Mesenchymal stem cell (in vitro differentiated cells and primary cell): Measurements from ENCODE around the gene PSMF1.

Experiments
- DNase-seq: peaks from one replicate; pipeline ENCODE4 v3.0.0-alpha.2; 2013
- H2AFZ ChIP-seq: one replicate; pipeline ENCODE4 v1.6.1; 2013; ENCODE audit warnings: low read depth, mild to moderate bottlenecking, control low read depth, inconsistent platforms, low read length, moderate library complexity
- H2AK5ac ChIP-seq: 2 replicates; pipeline ENCODE4 v1.6.1; 2013; ENCODE audit warnings: low read length, moderate library complexity, mild to moderate bottlenecking, inconsistent platforms; ENCODE audit not compliant: severe bottlenecking
- H2BK120ac ChIP-seq: one replicate; pipeline ENCODE4 v1.6.1; 2013; ENCODE audit warnings: low read depth, mild to moderate bottlenecking, inconsistent platforms, low read length, moderate library complexity
- H2BK12ac ChIP-seq, 2 experiments: one replicate each; pipeline ENCODE4 v1.6.1; 2013; ENCODE audit warnings: inconsistent platforms in 2 of 2, low read length in 2 of 2, mild to moderate bottlenecking in 2 of 2, moderate library complexity in 2 of 2, control low read depth in 1 of 2
- H2BK15ac ChIP-seq: one replicate; pipeline ENCODE4 v1.6.1; 2013; ENCODE audit warnings: mild to moderate bottlenecking, low read depth, inconsistent platforms; ENCODE audit not compliant: poor library complexity, severe bottlenecking
- H2BK5ac ChIP-seq: 2 replicates; pipeline ENCODE4 v1.6.1; 2013; ENCODE audit warnings: low read depth, mild to moderate bottlenecking, low read length, control low read depth, inconsistent platforms; ENCODE audit not compliant: poor library complexity, severe bottlenecking
- H3K14ac ChIP-seq, 2 experiments: one replicate each; pipeline ENCODE4 v1.6.1; 2013; ENCODE audit warnings: inconsistent platforms in 2 of 2, low read length in 2 of 2, control low read depth in 1 of 2, mild to moderate bottlenecking in 1 of 2, moderate library complexity in 1 of 2
- H3K18ac ChIP-seq, 2 experiments: one replicate each; pipeline ENCODE4 v1.6.1; 2013; ENCODE audit warnings: inconsistent platforms in 2 of 2, low read length in 2 of 2, control low read depth in 1 of 2, low read depth in 1 of 2, mild to moderate bottlenecking in 1 of 2
- H3K23ac ChIP-seq, 2 experiments: one replicate each; pipeline ENCODE4 v1.6.1; 2013; ENCODE audit warnings: inconsistent platforms in 2 of 2, low read length in 2 of 2, mild to moderate bottlenecking in 2 of 2, moderate library complexity in 2 of 2, control low read depth in 1 of 2
- H3K27ac ChIP-seq: 2 replicates; pipeline ENCODE4 v1.5.1; 2013; ENCODE audit warnings: mild to moderate bottlenecking, moderate library complexity, low read length, control low read depth, inconsistent platforms; ENCODE audit not compliant: poor library complexity, severe bottlenecking
- H3K27me3 ChIP-seq, 2 experiments: 2 replicates each; pipeline versions ENCODE4 v1.6.1 to v1.7.0; 2013; ENCODE audit warnings: low read length in 2 of 2, mild to moderate bottlenecking in 2 of 2, moderate library complexity in 2 of 2, control low read depth in 1 of 2, inconsistent platforms in 1 of 2; ENCODE audit not compliant: control insufficient read depth in 1 of 2, insufficient read depth in 1 of 2
- H3K36me3 ChIP-seq, 2 experiments: 2 replicates each; pipeline versions ENCODE4 v1.6.1 to v1.7.0; 2013; ENCODE audit warnings: low read length in 2 of 2, control low read depth in 1 of 2, inconsistent platforms in 1 of 2, low read depth in 1 of 2, mild to moderate bottlenecking in 1 of 2; ENCODE audit not compliant: insufficient read depth in 2 of 2, control insufficient read depth in 1 of 2
- H3K4ac ChIP-seq, 2 experiments: one replicate each; pipeline ENCODE4 v1.6.1; 2013; ENCODE audit warnings: inconsistent platforms in 2 of 2, low read length in 2 of 2, mild to moderate bottlenecking in 2 of 2, moderate library complexity in 2 of 2, control low read depth in 1 of 2, low read depth in 1 of 2
- H3K4me1 ChIP-seq: 2 replicates; pipeline ENCODE4 v1.6.1; 2013; ENCODE audit warnings: low read depth, low read length, control low read depth; ENCODE audit not compliant: control insufficient read depth, insufficient read depth
- H3K4me2 ChIP-seq: 2 replicates; pipeline ENCODE4 v1.6.1; 2013; ENCODE audit warnings: low read length, mild to moderate bottlenecking, inconsistent platforms; ENCODE audit not compliant: poor library complexity, severe bottlenecking
- H3K4me3 ChIP-seq, 2 experiments: 2 replicates each; pipeline versions ENCODE4 v1.5.1 to v1.7.0; 2013; ENCODE audit warnings: low read length in 2 of 2, mild to moderate bottlenecking in 2 of 2, control low read depth in 1 of 2, low read depth in 1 of 2; ENCODE audit not compliant: insufficient read depth in 1 of 2
- H3K79me1 ChIP-seq: replicated peaks from 2 replicates; pipeline ENCODE4 v1.6.1; 2013; ENCODE audit warnings: mild to moderate bottlenecking, control low read depth, low read length, inconsistent platforms; ENCODE audit not compliant: poor library complexity, severe bottlenecking
- H3K9ac ChIP-seq: 2 replicates; pipeline ENCODE4 v1.7.0; 2013; ENCODE audit warnings: mild to moderate bottlenecking, low read length, moderate library complexity
- H3K9me3 ChIP-seq: 2 replicates; pipeline ENCODE4 v1.7.0; 2013; ENCODE audit warnings: mild to moderate bottlenecking, low read length; ENCODE audit not compliant: control insufficient read depth
- H4K8ac ChIP-seq: one replicate; pipeline ENCODE4 v1.6.1; 2013; ENCODE audit warnings: inconsistent platforms, mild to moderate bottlenecking, low read length, moderate library complexity
- H4K91ac ChIP-seq: one replicate; pipeline ENCODE4 v1.6.1; 2013; ENCODE audit warnings: mild to moderate bottlenecking, low read length, inconsistent platforms
- WGBS: methylation state at CpG from one replicate; pipeline ENCODE4 v1.1.7; 2013; ENCODE audit warnings: mixed read lengths; 5-methylcytosine and 5-hydroxymethylcytosine counted together

The PSMF1 gene

DNA sequence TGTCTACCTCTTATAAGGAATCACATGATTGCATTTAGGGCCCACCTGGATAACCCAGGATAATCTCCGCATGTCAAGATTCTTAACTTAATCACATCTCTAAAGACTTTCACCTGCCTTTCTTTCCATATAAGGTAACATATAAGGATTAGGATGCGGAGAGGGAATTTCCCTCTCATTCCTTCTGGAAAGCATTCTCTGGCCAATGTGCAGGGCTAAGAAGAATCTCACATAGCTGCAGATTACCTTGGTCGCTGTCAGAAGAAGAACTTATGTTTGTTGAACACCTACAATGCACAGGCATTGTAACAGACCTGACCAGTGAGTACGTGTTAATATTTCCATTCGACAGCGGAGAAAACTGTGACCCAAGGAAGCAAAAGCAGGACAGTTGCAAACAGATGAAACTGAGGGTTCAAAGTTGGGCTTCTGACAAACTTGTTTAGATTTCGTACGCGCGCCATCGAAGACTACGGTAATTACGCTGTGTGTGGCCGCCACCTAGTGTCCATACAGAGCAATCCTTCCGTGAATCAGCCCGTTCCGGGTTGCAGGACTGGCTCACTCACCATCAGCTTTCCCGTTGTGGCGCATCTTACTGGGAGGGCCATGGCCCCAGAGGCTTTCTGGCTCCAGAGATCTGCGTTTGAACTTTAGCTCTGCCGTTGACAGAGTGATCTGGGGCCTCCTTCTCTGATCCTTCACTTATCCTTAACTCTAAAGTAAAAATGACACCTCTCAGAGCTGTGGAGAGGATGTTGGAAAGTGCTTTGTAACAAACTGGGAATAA is 94.4 kb downstream of the PSMF1 start:
- DNase-seq: peak; percentile 81
- no peak overlapping the region for H4K91ac ChIP-seq
- no peaks in the 10 kb centered on the region for H3K36me3 ChIP-seq
- H2BK15ac ChIP-seq: no peak overlapping the region
- no peak overlapping the region for H2AK5ac ChIP-seq
- H2AFZ ChIP-seq: no peak overlapping the region
- no peak overlapping the region for H2BK120ac ChIP-seq
- H3K4me2 ChIP-seq: no peak overlapping the region
- peak overlapping the region; percentile 25 for H3K9ac ChIP-seq
- H3K18ac ChIP-seq: no peak overlapping the region
- no peak overlapping the region for H3K23ac ChIP-seq
- H3K27ac ChIP-seq: no peak overlapping the region
- no peak overlapping the region for H3K4ac ChIP-seq
- H3K27me3 ChIP-seq: peaks cover 19 to 45% of the 10 kb centered on the region in 2 experiments
- peak overlapping the region; percentile 29 for H4K8ac ChIP-seq
- H3K4me1 ChIP-seq: no peaks in the 10 kb centered on the region
- no peaks in the 10 kb centered on the region for H3K79me1 ChIP-seq
- no peak overlapping the region for H2BK5ac ChIP-seq
- H3K14ac ChIP-seq: no peak overlapping the region
- WGBS: 15% methylated on average over 20 of the region's 21 CpGs
- H3K9me3 ChIP-seq: no peaks in the 10 kb centered on the region
- no peak overlapping the region for H2BK12ac ChIP-seq
- no peak overlapping the region for H3K4me3 ChIP-seq

DNA sequence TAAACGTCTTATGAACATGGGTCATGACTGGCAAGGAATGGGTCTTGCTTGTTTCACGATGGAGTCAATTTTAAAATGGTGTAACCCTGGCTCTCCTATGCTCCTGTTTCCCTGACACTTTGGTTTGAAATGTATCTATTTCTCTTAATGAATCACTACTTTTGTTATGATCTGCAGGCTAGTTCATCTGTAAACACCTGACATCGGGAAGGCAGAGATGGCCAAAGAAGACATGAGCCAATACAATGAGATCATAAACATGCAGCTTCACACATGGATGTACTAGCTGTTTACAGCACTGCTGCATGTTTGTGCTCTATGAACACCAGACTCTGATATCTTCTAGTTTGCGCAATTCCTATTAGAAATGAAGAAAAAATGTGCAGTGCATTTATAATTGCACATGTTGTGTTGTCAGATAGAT is 96.4 kb downstream of the PSMF1 start:
- Histone ChIP-seq H3K9ac (no peak overlapping the region), H3K79me1 (no peaks in the 10 kb centered on the region), H3K23ac (no peak overlapping the region), H2BK5ac (no peak overlapping the region), H3K4me3 (no peak overlapping the region), H3K4ac (no peak overlapping the region), H3K18ac (no peak overlapping the region), H3K14ac (no peak overlapping the region), H3K27me3 (peaks cover 3 to 25% of the 10 kb centered on the region in 2 experiments), H2AFZ (no peak overlapping the region), H2BK120ac (no peak overlapping the region), H3K4me1 (no peaks in the 10 kb centered on the region), H3K36me3 (no peaks in the 10 kb centered on the region), H2BK15ac (no peak overlapping the region), H3K27ac (no peak overlapping the region), H2BK12ac (no peak overlapping the region), H3K9me3 (no peaks in the 10 kb centered on the region), H3K4me2 (no peak overlapping the region), H4K8ac (no peak overlapping the region), H4K91ac (no peak overlapping the region), H2AK5ac (no peak overlapping the region)
- WGBS: 66% methylated on average over 4 of the region's 4 CpGs
- peak; percentile 21 for DNase-seq

DNA sequence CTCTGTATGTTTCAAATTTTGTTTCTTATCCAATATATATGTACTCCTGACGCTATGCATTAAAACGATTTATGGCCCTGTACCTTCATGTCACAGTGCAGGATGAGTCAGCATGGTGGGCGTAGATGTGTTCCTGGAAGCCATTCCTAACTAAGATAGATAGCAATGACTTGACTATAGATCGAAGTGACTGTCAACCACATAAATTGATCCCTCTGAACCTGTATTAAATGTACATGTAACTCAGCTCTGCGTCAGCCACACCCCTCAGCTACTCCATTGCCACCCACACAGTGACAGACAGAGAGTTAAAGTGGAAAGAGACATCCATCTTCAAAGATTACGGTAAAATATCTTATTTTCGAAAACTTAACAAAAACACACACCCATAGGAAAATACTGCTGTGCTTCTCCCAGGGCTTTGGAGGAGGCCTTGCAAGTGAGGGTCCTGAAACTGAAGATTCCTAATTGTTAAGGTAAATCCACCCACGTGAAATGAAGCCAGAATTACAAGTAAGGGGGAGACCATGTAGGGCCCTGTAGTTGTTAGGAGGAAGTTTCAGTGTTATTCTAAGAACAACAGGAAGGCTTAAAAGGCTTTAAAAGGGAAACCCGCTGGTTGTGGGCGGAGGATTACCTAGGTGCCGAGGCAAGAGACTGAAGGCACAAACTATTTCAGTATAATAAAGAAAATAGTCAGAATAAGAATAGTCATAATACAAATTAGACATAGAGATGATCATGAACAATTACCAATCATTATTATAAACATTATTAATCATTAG is 97.2 kb downstream of the PSMF1 start:
- H3K36me3 ChIP-seq: no peaks in the 10 kb centered on the region
- peaks cover 0 to 24% of the 10 kb centered on the region in 2 experiments for H3K27me3 ChIP-seq
- no peak overlapping the region for H3K4me2 ChIP-seq
- H3K4ac ChIP-seq: no peak overlapping the region
- no peak overlapping the region for H3K9ac ChIP-seq
- no peak for DNase-seq
- no peak overlapping the region for H2BK15ac ChIP-seq
- H2BK120ac ChIP-seq: no peak overlapping the region
- no peak overlapping the region for H4K8ac ChIP-seq
- no peaks in the 10 kb centered on the region for H3K9me3 ChIP-seq
- H3K18ac ChIP-seq: no peak overlapping the region
- H2AK5ac ChIP-seq: no peak overlapping the region
- no peak overlapping the region for H2BK12ac ChIP-seq
- 70% methylated on average over 6 of the region's 11 CpGs for WGBS
- no peak overlapping the region for H2AFZ ChIP-seq
- no peak overlapping the region for H3K4me3 ChIP-seq
- H3K23ac ChIP-seq: no peak overlapping the region
- H2BK5ac ChIP-seq: no peak overlapping the region
- H3K79me1 ChIP-seq: no peaks in the 10 kb centered on the region
- H3K14ac ChIP-seq: no peak overlapping the region
- no peaks in the 10 kb centered on the region for H3K4me1 ChIP-seq
- no peak overlapping the region for H3K27ac ChIP-seq
- no peak overlapping the region for H4K91ac ChIP-seq
